IMR-90 (cell line): ENCODE results near the gene CDC45. TPM values are rescaled to one million over a fixed set of nuclear protein-coding genes. Genes with fewer than 3 reads are reported as not detected.

ENCODE experiments used
- ATAC-seq: fragments of 200-7000 bp; cut with Tn5 transposase; 2 replicates; pipeline ENCODE4 v1.9.1; 2020; ENCODE audit warnings: low read depth, mild to moderate bottlenecking, moderate library complexity
- BruUV-seq: library from RNA; stranded (reverse); fragments of 400-500 nt; replicated peaks from 2 replicates; lab custom pipeline; 2021; lab: Mats Ljungman, UMichigan
- CTCF ChIA-PET: fragments of 300-600 bp; formaldehyde crosslinking; extraction: SDS; loops from one replicate; lab custom pipeline; 2021; ENCODE audit warnings: antibody characterized with exemption; lab: Yijun Ruan, JAX
- POLR2A ChIA-PET: fragments of 300-600 bp; sonication (Branson Sonifier 250); formaldehyde crosslinking; loops from one replicate; lab custom pipeline; 2022; ENCODE audit warnings: antibody characterized with exemption; ENCODE audit not compliant: unreplicated experiment; lab: Charles Lee
- DNase-seq: peaks from one replicate; pipeline ENCODE4 v3.0.0; 2013
- H2AFZ ChIP-seq: replicated peaks from 2 replicates; pipeline ENCODE3; 2013; ENCODE audit warnings: low read length, mild to moderate bottlenecking; ENCODE audit not compliant: poor library complexity
- H2AK5ac ChIP-seq: 2 replicates; pipeline ENCODE4 v1.6.1; 2013; ENCODE audit warnings: low read depth, low read length, inconsistent platforms
- H2AK9ac ChIP-seq: replicated peaks from 2 replicates; pipeline ENCODE3; 2013; ENCODE audit warnings: mild to moderate bottlenecking, low read depth, low read length, moderate library complexity; ENCODE audit not compliant: poor library complexity
- H2BK120ac ChIP-seq: 2 replicates; pipeline ENCODE4 v1.6.1; 2013; ENCODE audit warnings: low read depth, low read length, inconsistent platforms
- H2BK15ac ChIP-seq: 3 replicates; pipeline ENCODE4 v1.6.1; 2013; ENCODE audit warnings: low read depth, low read length, inconsistent platforms
- H2BK20ac ChIP-seq: 2 replicates; pipeline ENCODE4 v1.6.1; 2013; ENCODE audit warnings: low read depth, mild to moderate bottlenecking, inconsistent platforms, low read length, moderate library complexity
- H2BK5ac ChIP-seq: 2 replicates; pipeline ENCODE4 v1.6.1; 2013; ENCODE audit warnings: mild to moderate bottlenecking, low read depth, low read length, inconsistent platforms; ENCODE audit not compliant: poor library complexity, severe bottlenecking
- H3K14ac ChIP-seq: replicated peaks from 2 replicates; pipeline ENCODE4 v1.6.1; 2013; ENCODE audit warnings: low read depth, low read length, inconsistent platforms
- H3K18ac ChIP-seq: 2 replicates; pipeline ENCODE4 v1.6.1; 2013; ENCODE audit warnings: low read depth, low read length, control low read depth
- H3K23ac ChIP-seq: 2 replicates; pipeline ENCODE4 v1.6.1; 2013; ENCODE audit warnings: low read depth, low read length, inconsistent platforms
- H3K27ac ChIP-seq: 2 replicates; pipeline ENCODE4 v1.5.1; 2013; ENCODE audit warnings: mild to moderate bottlenecking, control low read depth, low read length; ENCODE audit not compliant: insufficient read depth
- H3K27me3 ChIP-seq: 2 replicates; pipeline ENCODE4 v1.6.1; 2013; ENCODE audit warnings: low read length; ENCODE audit not compliant: control insufficient read depth, insufficient read depth
- H3K36me3 ChIP-seq: 2 replicates; pipeline ENCODE4 v1.6.1; 2013; ENCODE audit warnings: low read length, mixed read lengths; ENCODE audit not compliant: control insufficient read depth, insufficient read depth
- H3K4ac ChIP-seq: 2 replicates; pipeline ENCODE4 v1.6.1; 2013; ENCODE audit warnings: low read depth, low read length, inconsistent platforms
- H3K4me1 ChIP-seq: 2 replicates; pipeline ENCODE4 v1.6.1; 2013; ENCODE audit warnings: low read length, mixed read lengths; ENCODE audit not compliant: control insufficient read depth, insufficient read depth
- H3K4me2 ChIP-seq: 2 replicates; pipeline ENCODE4 v1.6.1; 2013; ENCODE audit warnings: low read depth, mild to moderate bottlenecking, control low read depth, low read length, moderate library complexity
- H3K4me3 ChIP-seq: 2 replicates; pipeline ENCODE4 v1.5.1; 2013; ENCODE audit warnings: low read depth, mild to moderate bottlenecking, control low read depth, low read length, moderate library complexity; ENCODE audit not compliant: insufficient read depth
- H3K56ac ChIP-seq: 2 replicates; pipeline ENCODE4 v1.6.1; 2013; ENCODE audit warnings: low read length, inconsistent platforms; ENCODE audit not compliant: insufficient read depth; ENCODE audit errors: extremely low read depth
- H3K79me1 ChIP-seq, 2 experiments: 2 replicates each; pipeline ENCODE4 v1.6.1; 2013; ENCODE audit warnings: low read length in 2 of 2, inconsistent platforms in 1 of 2, low read depth in 1 of 2
- H3K9ac ChIP-seq: 2 replicates; pipeline ENCODE4 v1.6.1; 2013; ENCODE audit warnings: low read depth, low read length, control low read depth
- H3K9me1 ChIP-seq: 2 replicates; pipeline ENCODE4 v1.6.1; 2013; ENCODE audit warnings: low read length, inconsistent platforms; ENCODE audit not compliant: insufficient read depth
- H3K9me3 ChIP-seq: 2 replicates; pipeline ENCODE4 v1.6.1; 2013; ENCODE audit warnings: low read length; ENCODE audit not compliant: control insufficient read depth, insufficient read depth
- H4K20me1 ChIP-seq: 2 replicates; pipeline ENCODE4 v1.6.1; 2013; ENCODE audit warnings: low read length, inconsistent platforms; ENCODE audit not compliant: insufficient read depth
- H4K5ac ChIP-seq: 2 replicates; pipeline ENCODE4 v1.6.1; 2013; ENCODE audit warnings: mild to moderate bottlenecking, low read depth, low read length, control low read depth
- H4K8ac ChIP-seq, 2 experiments: 2 replicates each; pipeline ENCODE4 v1.6.1; 2013; ENCODE audit warnings: low read depth in 2 of 2, low read length in 2 of 2, control low read depth in 1 of 2, inconsistent platforms in 1 of 2
- H4K91ac ChIP-seq: 2 replicates; pipeline ENCODE4 v1.6.1; 2013; ENCODE audit warnings: low read depth, low read length, inconsistent platforms; ENCODE audit not compliant: insufficient read depth
- MAZ ChIP-seq: IDR thresholded peaks from 2 replicates; pipeline ENCODE4 v1.6.1; 2012; ENCODE audit warnings: low read depth, mild to moderate bottlenecking, low read length, improper control_type of control experiment, moderate library complexity, borderline replicate concordance
- RFX5 ChIP-seq: IDR thresholded peaks from 2 replicates; pipeline ENCODE4 v1.8.0; 2012; ENCODE audit warnings: low read depth, mild to moderate bottlenecking, low read length, moderate library complexity
- WGBS, 2 experiments: methylation state at CpG; one replicate each; pipeline versions ENCODE4 v1.1.5 to v1.1.7; 2013; ENCODE audit warnings: missing lambda C conversion rate in 2 of 2; ENCODE audit not compliant: insufficient read length in 1 of 2; ENCODE audit errors: extremely low coverage in 2 of 2; 5-methylcytosine and 5-hydroxymethylcytosine counted together
- dilution Hi-C: fragments of 300-500 bp; cut with HindIII; formaldehyde crosslinking; loops from one replicate; pipeline ENCODE4 v1.14.3; 2018; ENCODE audit warnings: low sequenced_read_pairs; ENCODE audit not compliant: unreplicated experiment
- in situ Hi-C: fragments of 300-500 bp; cut with MboI; formaldehyde crosslinking; loops from 3 replicates; pipeline ENCODE4 v1.14.3; 2019; ENCODE audit warnings: low sequenced_read_pairs, inconsistent platforms, mixed read lengths
- intact Hi-C: fragments of 100-400 bp; cut with micrococcal nuclease; formaldehyde crosslinking; loops from 2 replicates; pipeline ENCODE4 v1.10.0; 2022
- polyA plus RNA-seq, 3 experiments: library from polyadenylated mRNA; depleted of rRNA; stranded (reverse); fragments of >200 nt; gene quantifications; 2 replicates each; pipeline ENCODE4 v1.2.3, GENCODE V29; 2012; ENCODE audit warnings: low replicate concordance in 1 of 3
- total RNA-seq: library from RNA; depleted of rRNA; stranded (reverse); fragments of >200 nt; gene quantifications from 2 replicates; pipeline ENCODE4 v1.2.3, GENCODE V29; 2012

The CDC45 gene
- total and polyA plus RNA-seq, 2 of the 4 experiments (the other 2 are of a cell fraction) = 22.7 to 44.6 TPM

DNA sequence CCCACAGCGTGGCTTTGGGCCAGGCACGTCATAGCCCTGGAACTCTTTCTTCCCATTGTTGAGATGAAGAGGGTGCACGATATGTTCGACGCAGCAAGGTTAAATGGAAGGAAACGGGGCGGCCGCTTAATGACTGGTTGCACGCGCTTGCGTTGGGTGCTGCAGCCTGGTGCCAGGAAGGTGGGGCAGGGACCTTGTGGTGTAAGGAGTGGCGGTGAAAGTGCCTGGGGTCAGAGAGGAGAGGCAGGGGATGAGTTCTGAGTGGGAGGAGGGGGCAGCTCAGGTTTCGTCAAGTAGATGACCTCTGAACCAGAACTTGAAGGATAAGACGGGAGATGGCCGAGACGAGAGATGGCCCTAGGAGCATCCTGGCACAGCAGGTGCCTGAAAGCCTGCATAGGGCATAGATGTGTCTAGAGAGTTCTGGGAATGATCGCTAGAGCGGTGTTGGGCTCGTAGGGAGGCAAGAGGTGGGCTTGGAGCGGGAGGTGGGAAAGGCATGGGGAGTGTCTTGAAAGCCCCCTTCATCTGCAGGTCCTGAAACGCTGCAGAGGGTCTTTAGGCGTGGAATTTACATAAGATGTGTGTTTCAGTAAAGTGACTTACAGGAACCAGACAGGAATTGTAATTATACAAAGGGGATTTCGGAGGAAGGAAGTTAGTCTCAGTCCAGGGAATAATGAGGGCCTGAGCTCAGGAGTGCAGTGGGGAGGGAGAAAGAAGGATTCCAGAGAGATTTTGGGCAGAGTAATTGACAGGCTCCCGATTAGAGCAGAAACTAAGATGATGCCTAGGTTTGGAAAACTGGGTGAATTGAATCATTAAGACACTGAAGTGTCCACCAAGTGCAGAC is 87.7 kb downstream of the CDC45 start:
- Histone ChIP-seq H3K27ac (no peak overlapping the region), H4K20me1 (no peaks in the 10 kb centered on the region), H3K9me3 (no peaks in the 10 kb centered on the region), H3K4me2 (no peak overlapping the region), H3K18ac (no peak overlapping the region), H4K91ac (no peak overlapping the region), H3K79me1 (no peaks in the 10 kb centered on the region), H3K14ac (no peak overlapping the region), H2AK5ac (no peak overlapping the region), H3K56ac (no peak overlapping the region), H3K27me3 (peaks cover 14% of the 10 kb centered on the region), H2BK15ac (no peak overlapping the region), H3K4me3 (no peak overlapping the region), H3K23ac (no peak overlapping the region), H2BK5ac (no peak overlapping the region), H3K36me3 (no peaks in the 10 kb centered on the region), H3K9me1 (no peaks in the 10 kb centered on the region; the same call in none of the 2 replicates), H2BK120ac (no peak overlapping the region), H2BK20ac (no peak overlapping the region), H3K4me1 (peaks cover 12% of the 10 kb centered on the region), H3K9ac (no peak overlapping the region), H2AFZ (no peak overlapping the region), H4K5ac (no peak overlapping the region), H4K8ac (no peak overlapping the region), H3K4ac (no peak overlapping the region), H2AK9ac (no peak overlapping the region)
- ChIA-PET CTCF (no interaction called here), POLR2A (no interaction called here)
- no peak for TF ChIP-seq RFX5
- no peak for TF ChIP-seq MAZ
- WGBS, 2 experiments = 65% methylated on average over 14 of the region's 24 CpGs; no CpG with 5 or more reads in 1 of the 2 experiments
- dilution Hi-C loops = no loop called here
- in situ Hi-C loops = no loop called here
- intact Hi-C loops = no loop called here
- BruUV-seq = no TSS peak
- DNase-seq (no peak), ATAC-seq (no peak)
